Ramos (cell line): ENCODE measurements around the gene PBX1.

Source experiments
- in situ Hi-C: fragments of 300-500 bp; cut with MboI; formaldehyde crosslinking; loops from one replicate; pipeline ENCODE4 v1.14.3; 2022; ENCODE audit warnings: low sequenced_read_pairs; ENCODE audit not compliant: unreplicated experiment

The PBX1 gene

GRCh38 chr1:164742745-164743144, 183.8 kb downstream of the PBX1 start:
- in situ Hi-C loops, result no loop called here

- in situ Hi-C loops, result no loop called here
These were observed 185.0 kb downstream of the PBX1 start for GRCh38 chr1:164743976-164744375.

- in situ Hi-C loops, result no loop called here
These were observed 186.8 kb downstream of the PBX1 start for GRCh38 chr1:164745736-164746135.

- in situ Hi-C loops, result no loop called here
These were observed 187.6 kb downstream of the PBX1 start for GRCh38 chr1:164746632-164747031.

- in situ Hi-C loops, result no loop called here
These were observed 189.4 kb downstream of the PBX1 start for GRCh38 chr1:164748253-164748899.

- in situ Hi-C loops, result no loop called here
These were observed 194.6 kb downstream of the PBX1 start for GRCh38 chr1:164753521-164754077.

- in situ Hi-C loops, result no loop called here
These were observed 195.2 kb downstream of the PBX1 start for GRCh38 chr1:164754088-164754600.

GRCh38 chr1:164755690-164756089, 196.7 kb downstream of the PBX1 start:
- in situ Hi-C loops, result no loop called here

GRCh38 chr1:164756741-164757140, 197.8 kb downstream of the PBX1 start:
- in situ Hi-C loops, result no loop called here

- in situ Hi-C loops, result no loop called here
These were observed 198.6 kb downstream of the PBX1 start for GRCh38 chr1:164757625-164758024.

GRCh38 chr1:164759144-164759920, 200.3 kb downstream of the PBX1 start:
- in situ Hi-C loops, result no loop called here

GRCh38 chr1:164759979-164760469, 201.0 kb downstream of the PBX1 start:
- in situ Hi-C loops, result no loop called here

- in situ Hi-C loops, result no loop called here
These were observed 201.6 kb downstream of the PBX1 start for GRCh38 chr1:164760569-164760968.

GRCh38 chr1:164761009-164761408, 202.0 kb downstream of the PBX1 start:
- in situ Hi-C loops, result no loop called here

- in situ Hi-C loops, result no loop called here
These were observed 204.1 kb downstream of the PBX1 start for GRCh38 chr1:164763098-164763497.

- in situ Hi-C loops, result no loop called here
These were observed 205.3 kb downstream of the PBX1 start for GRCh38 chr1:164764333-164764732.

- in situ Hi-C loops, result no loop called here
These were observed 206.6 kb downstream of the PBX1 start for GRCh38 chr1:164765557-164765956.

GRCh38 chr1:164765992-164766720, 207.2 kb downstream of the PBX1 start:
- in situ Hi-C loops, result no loop called here

- in situ Hi-C loops, result no loop called here
These were observed 208.9 kb downstream of the PBX1 start for GRCh38 chr1:164767752-164768402.

GRCh38 chr1:164768619-164769018, 209.6 kb downstream of the PBX1 start:
- in situ Hi-C loops, result no loop called here
